Stimulated activated CD8-positive, alpha-beta memory T cell treated with anti-CD3 and anti-CD28 coated beads, Interleukin-12 subunit alpha, Interleukin-12 subunit beta, amount 100 ng/mL, for 24 hours (primary cell): ENCODE results near the gene LCE6A.

Experiments used
- DNase-seq: peaks from one replicate; pipeline ENCODE4 v3.0.0-alpha.2; 2020; ENCODE audit errors: extremely low read depth

Gene LCE6A, protein sequence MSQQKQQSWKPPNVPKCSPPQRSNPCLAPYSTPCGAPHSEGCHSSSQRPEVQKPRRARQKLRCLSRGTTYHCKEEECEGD

GRCh38 chr1:152842556-152842955 lies at the start of gene LCE6A:
Gene LCE6A, plus strand, starts transcription at chr1:152842856. Its CDS starts 665 bp downstream, at chr1:152843521.
- no peak for DNase-seq

- no peak for DNase-seq
Measured at GRCh38 chr1:152795686-152796085, 47.0 kb upstream of the LCE6A start.

DNA sequence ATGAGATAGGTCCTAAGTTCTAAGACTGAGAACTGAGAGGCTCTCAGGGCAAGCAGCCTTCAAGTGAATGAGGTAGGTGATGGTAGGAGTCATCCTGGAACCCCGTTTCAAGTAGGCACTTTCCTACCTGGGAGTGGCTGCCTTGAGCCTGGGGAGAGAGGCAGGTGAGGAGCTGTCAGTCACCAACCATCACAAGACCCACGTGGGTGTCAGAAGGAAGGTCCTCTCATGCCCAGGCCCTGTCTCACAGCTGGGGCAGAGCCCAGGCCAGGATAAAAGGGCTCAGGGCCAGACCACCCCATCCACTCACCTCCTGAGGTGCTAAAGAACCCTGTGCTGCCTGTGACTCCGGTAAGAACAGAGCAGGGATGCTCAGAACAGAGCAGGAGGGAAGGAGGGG lies 46.2 kb upstream of the LCE6A start, which contains the start of gene LCE1D:
LCE1D (plus strand) TSS at position 301 of the 400 bp plus-strand sequence. CDS start 1,074 bp downstream, outside the sequence.
- no peak for DNase-seq

- no peak for DNase-seq
Measured at GRCh38 chr1:152801333-152801732, 41.3 kb upstream of the LCE6A start.

DNA sequence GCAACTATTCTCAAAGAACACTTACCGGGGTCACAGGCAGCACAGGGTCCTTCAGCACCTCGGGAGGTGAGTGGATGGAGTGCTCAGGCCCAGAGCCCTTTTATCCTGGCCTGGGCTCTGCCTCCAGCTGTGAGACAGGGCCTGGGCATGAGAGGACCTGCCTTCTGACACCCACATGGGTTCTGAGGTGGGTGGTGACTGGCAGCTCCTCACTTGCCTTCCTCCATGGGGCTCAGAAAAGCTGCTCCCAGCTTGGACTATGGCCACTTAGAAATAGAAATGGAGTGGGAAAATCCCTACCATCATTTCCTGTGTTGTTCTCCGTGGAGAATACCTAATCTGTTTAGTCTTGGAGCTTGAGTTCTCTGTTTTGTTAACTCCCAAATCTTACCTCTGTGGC lies 36.1 kb upstream of the LCE6A start, which contains the start of gene LCE1C:
LCE1C (minus strand) TSS at position 76 of the 400 bp plus-strand sequence. CDS start 1,173 bp downstream, outside the sequence.
- no peak for DNase-seq

- DNase-seq: no peak
Measured at GRCh38 chr1:152811050-152811449, 31.6 kb upstream of the LCE6A start.

- no peak for DNase-seq
Measured at GRCh38 chr1:152811671-152812070, 31.0 kb upstream of the LCE6A start, which contains the start of gene LCE1B. Gene LCE1B, plus strand, starts transcription at chr1:152811971. Its CDS starts 476 bp downstream, at chr1:152812447.

GRCh38 chr1:152817309-152817708 lies 25.3 kb upstream of the LCE6A start:
- DNase-seq: no peak

DNA sequence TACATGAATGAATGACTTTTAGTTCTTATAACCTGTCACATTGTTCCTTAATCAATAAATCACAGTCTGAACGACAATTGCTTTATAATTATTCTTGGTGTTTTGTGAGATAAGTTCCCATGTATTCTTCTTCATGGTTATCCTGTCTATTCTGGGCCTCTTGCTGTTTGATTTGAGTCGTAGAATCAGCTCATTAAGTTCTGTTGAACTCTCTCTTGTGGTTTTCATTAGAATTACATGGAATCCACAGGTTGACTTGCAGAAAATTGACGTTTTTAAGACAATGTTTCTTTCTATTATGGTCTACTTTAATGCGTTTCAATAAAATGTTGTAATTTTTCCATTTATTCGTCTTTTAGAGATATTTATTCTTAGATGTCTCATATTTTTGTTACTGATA lies 19.4 kb upstream of the LCE6A start:
- DNase-seq: no peak

DNA sequence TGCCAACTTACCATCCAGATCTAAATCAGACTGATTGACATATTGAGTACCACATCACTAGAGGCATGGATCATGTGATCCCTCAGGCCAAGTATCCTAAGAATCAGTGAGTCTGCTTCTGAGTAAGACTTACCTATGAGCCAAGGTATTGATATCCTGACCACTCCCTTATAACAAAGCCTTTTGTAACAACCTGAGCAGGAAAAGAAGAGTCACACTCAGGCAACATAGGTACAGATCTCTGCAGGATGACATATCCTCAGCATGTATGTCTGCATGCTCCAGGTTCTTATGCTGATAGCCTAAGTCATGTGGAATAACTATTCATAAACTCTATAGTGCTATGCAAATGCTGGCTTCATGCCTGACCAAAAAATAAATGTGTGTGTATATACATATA lies 17.7 kb upstream of the LCE6A start:
- DNase-seq: no peak

- DNase-seq: no peak
Measured at GRCh38 chr1:152827173-152827572, 15.5 kb upstream of the LCE6A start, which contains the start of gene LCE1A. Gene LCE1A, plus strand, starts transcription at chr1:152827473. Its CDS starts 0 bp downstream, at chr1:152827473.

DNA sequence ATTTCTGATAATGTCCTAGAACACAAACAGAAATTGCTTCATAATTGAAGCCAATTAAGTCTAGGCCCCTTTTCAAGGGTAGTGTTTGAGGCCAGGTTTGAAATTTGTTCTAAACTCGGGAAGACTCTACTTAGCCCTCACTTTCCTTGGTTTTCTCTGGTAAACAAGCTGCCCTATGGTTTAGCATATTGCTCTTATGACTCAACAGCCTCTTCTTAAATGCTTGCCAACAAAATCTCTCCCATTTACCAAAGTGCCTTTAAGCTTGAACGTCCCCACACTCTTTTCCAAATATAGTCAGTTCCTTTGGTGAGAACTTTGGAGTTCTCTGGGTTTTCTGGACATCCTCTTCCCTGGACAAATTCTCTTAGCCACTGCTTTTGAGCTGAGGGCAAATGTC lies 5.8 kb upstream of the LCE6A start:
- DNase-seq: no peak

DNA sequence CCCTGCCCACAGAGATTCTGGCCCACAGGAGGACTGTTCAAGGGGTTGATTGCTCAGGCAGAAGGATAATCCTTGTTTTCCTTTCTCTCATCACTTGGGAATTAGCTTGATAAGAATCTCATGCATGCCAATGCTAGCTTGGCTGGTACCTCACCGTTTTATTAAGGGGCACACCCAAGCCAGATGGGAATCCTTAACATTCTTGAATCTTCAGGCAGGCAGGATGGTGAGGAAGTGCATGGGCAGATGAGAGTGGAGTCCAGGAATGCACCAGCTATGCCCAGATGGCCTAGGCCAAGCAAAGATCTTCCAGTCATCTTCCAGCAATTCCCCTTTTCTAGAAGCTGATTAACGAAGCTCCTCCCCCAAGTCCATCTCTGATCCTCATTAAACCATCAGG lies 13.0 kb downstream of the LCE6A start:
- DNase-seq: no peak

DNA sequence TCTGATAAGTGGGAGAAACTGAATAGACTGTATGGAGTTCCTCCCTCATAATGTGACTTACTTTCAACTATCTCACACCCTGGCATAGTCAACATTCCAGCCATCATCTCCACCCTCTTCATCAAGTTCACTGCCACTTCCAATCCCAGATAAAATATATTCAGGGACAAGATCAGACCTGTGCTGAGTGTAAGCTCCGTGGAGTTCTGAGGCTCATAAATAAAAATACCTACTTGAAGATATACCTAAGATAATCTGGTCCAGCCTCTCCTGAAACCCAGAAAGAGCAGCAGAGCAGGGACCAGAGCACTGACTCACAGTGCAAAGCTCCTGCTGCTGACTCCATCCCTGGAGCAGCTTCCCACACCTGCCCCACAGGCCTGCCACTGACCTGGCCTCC lies 15.4 kb downstream of the LCE6A start:
- no peak for DNase-seq

GRCh38 chr1:152859696-152860095 lies 17.0 kb downstream of the LCE6A start, which contains the start of gene LCE7A:
Gene LCE7A, plus strand, starts transcription at chr1:152859996. Its CDS starts 702 bp downstream, at chr1:152860698.
- no peak for DNase-seq

DNA sequence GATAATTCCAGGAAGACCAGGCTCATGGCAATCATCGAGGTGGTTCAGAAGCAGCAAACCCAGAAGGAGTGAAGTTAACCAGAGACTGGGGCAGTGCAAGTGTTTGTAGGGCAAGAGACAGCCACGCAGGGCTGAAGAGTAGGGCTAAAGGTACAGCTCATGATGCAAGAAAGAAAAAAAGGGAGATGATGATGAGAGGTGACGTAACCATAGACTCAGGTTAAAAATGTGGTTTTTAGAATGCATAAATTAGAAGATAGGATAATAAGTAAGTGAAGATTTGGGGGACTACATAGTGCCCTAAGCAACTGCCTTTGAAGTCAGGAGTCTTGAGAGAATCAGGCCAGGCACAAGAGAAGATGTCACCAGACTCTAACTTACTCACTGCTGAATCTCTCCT lies 17.5 kb downstream of the LCE6A start:
- no peak for DNase-seq

DNA sequence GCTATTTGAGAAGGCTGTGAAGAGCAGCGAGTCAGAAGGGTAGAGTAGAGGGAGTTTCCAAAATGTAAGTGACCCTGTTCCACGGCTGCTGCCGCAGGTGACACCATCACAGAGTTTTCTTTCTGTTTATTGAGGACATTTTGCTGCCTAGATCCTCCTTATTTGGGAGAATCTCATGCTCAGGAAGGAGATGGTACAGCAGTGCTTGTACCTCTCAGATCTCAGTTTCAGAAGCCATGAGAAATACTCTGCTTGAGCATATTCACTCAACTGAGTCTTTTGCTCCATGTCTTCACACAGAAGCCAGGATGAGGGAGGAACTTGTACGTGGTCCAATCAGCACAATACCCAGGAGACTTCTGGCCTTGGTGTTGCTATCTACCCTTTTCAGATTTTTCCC lies 18.7 kb downstream of the LCE6A start:
- DNase-seq: no peak

DNA sequence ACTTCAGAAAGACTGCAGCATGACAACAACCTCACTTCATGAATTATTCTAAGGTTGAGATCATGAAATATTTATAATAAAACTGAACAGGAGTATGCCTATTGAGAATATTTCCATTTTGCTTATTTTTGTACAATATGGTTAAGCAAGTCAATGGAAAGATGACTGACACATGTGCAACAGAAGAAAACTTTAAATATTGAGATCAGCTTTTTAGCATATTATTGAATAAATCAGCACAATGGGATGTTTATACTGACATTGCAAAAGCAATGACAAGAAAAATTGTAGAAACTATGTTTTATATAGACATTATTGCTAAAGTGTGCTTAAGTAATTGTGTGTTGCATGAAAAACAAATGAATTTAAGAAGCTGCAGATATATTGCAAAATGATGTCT lies 21.8 kb downstream of the LCE6A start:
- DNase-seq: no peak

DNA sequence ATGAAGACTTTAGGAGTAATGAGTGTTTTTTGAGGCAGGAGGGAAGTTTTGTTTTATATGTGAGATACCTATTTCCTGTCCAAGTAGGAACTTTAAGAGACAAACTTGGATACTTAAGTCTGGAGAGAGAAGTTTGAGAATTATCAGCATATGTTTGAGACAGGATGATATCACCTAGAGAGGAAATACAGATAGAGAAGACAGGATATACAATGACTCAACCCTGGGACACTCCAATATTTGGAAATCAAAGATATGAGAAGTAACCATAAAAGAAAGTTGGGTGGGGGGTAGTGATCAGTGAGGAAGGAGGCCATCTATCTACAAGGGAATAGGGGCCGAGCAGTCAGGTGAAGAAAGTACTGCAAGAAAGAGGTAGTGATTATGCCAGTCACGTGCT lies 23.7 kb downstream of the LCE6A start:
- DNase-seq: no peak

DNA sequence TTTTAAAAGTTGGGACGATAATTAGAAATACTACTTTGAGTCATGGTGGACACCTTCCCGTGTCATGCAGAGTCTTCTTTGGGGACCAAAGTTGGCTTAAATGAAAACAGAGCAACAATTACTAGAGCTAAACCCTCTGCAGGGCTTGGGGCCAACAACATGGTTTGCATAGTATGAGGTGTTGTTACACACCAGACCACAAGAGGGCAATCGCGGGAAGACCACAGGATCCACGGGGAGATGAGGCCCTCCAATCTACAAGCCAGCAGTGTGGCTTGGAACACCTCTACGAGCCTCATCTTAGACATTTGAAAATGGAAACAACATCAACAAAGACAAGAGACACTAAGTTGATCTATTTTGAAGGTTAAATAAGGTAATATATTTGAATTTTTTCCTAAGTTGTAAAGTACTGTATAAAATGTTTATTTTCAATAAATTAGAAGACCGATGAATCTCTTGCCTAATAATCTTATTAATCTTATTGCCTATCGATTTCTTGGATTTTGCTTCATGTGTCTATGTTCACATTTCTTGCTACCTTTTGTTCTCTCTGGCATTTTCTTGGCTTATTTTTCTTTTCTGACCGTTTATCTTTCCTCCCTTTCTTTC lies 27.3 kb downstream of the LCE6A start:
- DNase-seq: peak; percentile 20

DNA sequence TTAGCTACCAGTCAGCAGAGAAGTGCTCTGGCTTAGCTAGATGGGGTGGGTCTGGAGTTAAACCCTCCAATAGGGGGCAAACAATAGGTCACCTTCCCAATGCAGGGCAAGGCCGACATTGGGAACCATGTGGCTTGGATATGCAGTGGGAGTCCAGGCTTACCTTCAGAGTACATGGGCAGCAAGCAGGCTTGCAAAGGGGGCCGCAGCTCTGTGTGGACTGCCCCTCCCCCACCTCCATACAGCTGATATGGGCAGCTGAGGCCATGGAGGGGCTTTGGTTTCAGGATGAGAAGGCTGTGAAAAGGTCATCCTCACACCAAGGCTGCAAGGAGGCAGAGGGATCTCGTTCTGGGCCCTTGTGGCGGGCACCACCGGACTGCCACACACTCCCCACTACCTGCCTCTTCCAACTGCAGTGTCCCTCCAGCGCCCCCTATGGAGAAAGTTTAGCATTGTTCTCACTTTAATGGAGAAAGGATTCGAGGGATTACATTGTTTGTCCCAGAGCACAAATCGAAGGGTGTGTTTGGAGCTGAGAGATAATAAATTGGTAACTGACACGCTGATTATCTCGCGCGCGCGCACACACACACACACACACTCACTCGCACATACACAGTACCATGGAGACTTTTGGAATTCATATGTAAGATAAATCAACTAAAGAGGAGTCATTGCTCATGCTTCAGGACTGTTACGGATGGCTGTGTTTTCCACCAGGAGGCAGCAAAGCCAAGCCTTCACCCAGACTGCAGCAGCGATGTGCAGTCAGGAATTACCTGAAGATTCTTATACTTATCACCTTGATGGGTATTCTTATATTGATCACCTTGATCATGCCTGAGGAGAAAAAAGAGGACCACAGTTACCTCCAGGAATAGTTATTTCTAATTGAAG lies 28.4 kb downstream of the LCE6A start:
- no peak for DNase-seq

DNA sequence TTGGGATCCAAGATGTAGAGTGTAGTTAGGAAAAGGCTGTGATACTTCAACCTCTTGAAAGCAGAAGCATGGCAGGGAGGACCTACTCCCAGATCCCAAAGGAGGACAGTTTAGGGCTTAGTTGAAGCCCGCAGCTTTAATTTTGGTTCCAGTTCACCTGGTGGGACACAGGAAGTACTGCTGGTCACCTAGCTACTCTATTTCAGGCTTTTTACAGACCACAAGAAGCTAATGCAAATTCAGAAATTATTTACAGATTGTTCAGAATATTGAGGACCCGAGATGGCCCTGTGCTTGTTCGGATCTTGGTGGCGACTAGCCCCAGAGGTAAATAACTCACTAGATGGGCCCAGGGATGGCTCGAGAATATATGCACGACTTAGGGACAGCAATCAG lies 29.1 kb downstream of the LCE6A start:
- DNase-seq: no peak
